PC-3 (cell line): ENCODE data around the gene PPRC1. TPM values are rescaled to one million over a fixed set of nuclear protein-coding genes. Genes with fewer than 3 reads are reported as not detected.

Experiments
- ATAC-seq: fragments of 200-7000 bp; cut with Tn5 transposase; 2 replicates; pipeline ENCODE4 v1.9.1; 2020; ENCODE audit warnings: mild to moderate bottlenecking, moderate library complexity
- Bru-seq: library from RNA; stranded (reverse); fragments of 400-500 nt; gene quantifications from one replicate; lab custom pipeline; 2021; lab: Mats Ljungman, UMichigan
- BruChase-seq, 2 experiments: library from RNA; stranded (reverse); fragments of 400-500 nt; gene quantifications; one replicate each; lab custom pipeline; 2021; lab: Mats Ljungman, UMichigan
- BruUV-seq: library from RNA; stranded (reverse); fragments of 400-500 nt; replicated peaks from 2 replicates; lab custom pipeline; 2021; lab: Mats Ljungman, UMichigan
- CTCF ChIA-PET: fragments of 300-600 bp; sonication (Branson Sonifier 250); formaldehyde crosslinking; loops from one replicate; lab custom pipeline; 2022; ENCODE audit warnings: antibody characterized with exemption; lab: Charles Lee
- POLR2A ChIA-PET: fragments of 300-600 bp; sonication (Branson Sonifier 250); formaldehyde crosslinking; loops from one replicate; lab custom pipeline; 2022; ENCODE audit warnings: antibody characterized with exemption; ENCODE audit not compliant: unreplicated experiment; lab: Charles Lee
- DNase-seq: peaks from one replicate; pipeline ENCODE4 v3.0.0-alpha.2; 2015
- H2AFZ ChIP-seq: fragments of 300-600 bp; sonication (generic); 2 replicates; pipeline ENCODE4 v1.6.0; 2016; ENCODE audit warnings: antibody characterized with exemption, low read length
- H3F3A ChIP-seq: fragments of 300-600 bp; sonication (generic); one replicate; pipeline ENCODE4 v1.6.0; 2017; ENCODE audit warnings: antibody characterized with exemption, low read length, control low read depth, mild to moderate bottlenecking; ENCODE audit not compliant: unreplicated experiment
- H3K27ac ChIP-seq: fragments of 300-600 bp; sonication (generic); 2 replicates; pipeline ENCODE4 v1.5.1; 2016; ENCODE audit warnings: mild to moderate bottlenecking, low read length
- H3K27me3 ChIP-seq: fragments of 300-600 bp; sonication (generic); 2 replicates; pipeline ENCODE4 v1.6.1; 2016; ENCODE audit warnings: low read length, mixed read lengths
- H3K36me3 ChIP-seq: fragments of 300-600 bp; sonication (generic); 2 replicates; pipeline ENCODE4 v1.6.1; 2016; ENCODE audit warnings: low read depth, mixed run types, low read length, mixed read lengths
- H3K4me1 ChIP-seq: fragments of 300-600 bp; sonication (generic); 2 replicates; pipeline ENCODE4 v1.5.1; 2016; ENCODE audit warnings: low read length; ENCODE audit not compliant: insufficient read depth
- H3K4me2 ChIP-seq: fragments of 300-600 bp; sonication (generic); 2 replicates; pipeline ENCODE4 v1.6.0; 2016; ENCODE audit warnings: low read length
- H3K4me3 ChIP-seq: fragments of 300-600 bp; sonication (generic); 2 replicates; pipeline ENCODE4 v1.5.1; 2016; ENCODE audit warnings: mild to moderate bottlenecking, low read length, mixed read lengths
- H3K79me2 ChIP-seq: fragments of 300-600 bp; sonication (generic); 2 replicates; pipeline ENCODE4 v1.6.1; 2017; ENCODE audit warnings: low read length, mixed read lengths
- H3K9ac ChIP-seq: fragments of 300-600 bp; sonication (generic); 2 replicates; pipeline ENCODE4 v1.6.0; 2016; ENCODE audit warnings: mild to moderate bottlenecking, low read length
- H3K9me2 ChIP-seq: fragments of 300-600 bp; sonication (generic); replicated peaks from 2 replicates; pipeline ENCODE4 v1.6.1; 2016; ENCODE audit warnings: mixed run types, low read length, mixed read lengths
- H3K9me3 ChIP-seq: fragments of 300-600 bp; sonication (generic); 2 replicates; pipeline ENCODE4 v1.6.1; 2016; ENCODE audit warnings: low read length, mixed read lengths
- H4K20me1 ChIP-seq: fragments of 300-600 bp; sonication (generic); 2 replicates; pipeline ENCODE4 v1.6.1; 2016; ENCODE audit warnings: low read length, mixed read lengths
- CTCF ChIP-seq: fragments of 300-600 bp; sonication (generic); conservative IDR thresholded peaks from 2 replicates; pipeline ENCODE4 v1.5.1; 2017; ENCODE audit warnings: antibody characterized with exemption, low read depth, mild to moderate bottlenecking, low read length
- EZH2 ChIP-seq: fragments of 300-600 bp; sonication (generic); IDR thresholded peaks from one replicate; pipeline ENCODE4 v1.6.1; 2017; ENCODE audit warnings: antibody characterized with exemption, mild to moderate bottlenecking, low read length; ENCODE audit not compliant: unreplicated experiment
- EZH2phosphoT487 ChIP-seq: fragments of 300-600 bp; sonication (generic); IDR thresholded peaks from 2 replicates; pipeline ENCODE4 v1.6.1; 2018; ENCODE audit warnings: mild to moderate bottlenecking, antibody characterized with exemption, low read length, borderline replicate concordance
- intact Hi-C: fragments of 100-400 bp; cut with micrococcal nuclease; formaldehyde crosslinking; loops from 2 replicates; pipeline ENCODE4 v1.9.0; 2023
- long read RNA-seq: library from polyadenylated mRNA; unstranded; transcript quantifications from one replicate; pipeline ENCODE4 v2.0.0, GENCODE V29; 2021; ENCODE audit not compliant: unreplicated experiment
- total RNA-seq: library from RNA; depleted of rRNA; stranded (reverse); fragments of >200 nt; gene quantifications from 2 replicates; pipeline ENCODE4 v1.2.3, GENCODE V29; 2014; rRNA removed

PPRC1 gene
- total RNA-seq (27.6 and 31.3 TPM in 2 replicates), Bru-seq, nascent RNA (percentile 82 among the genes with signal in this experiment), BruChase-seq, experiment 1, labeled RNA remaining after a 6-hour chase (percentile 89 among the genes with signal in this experiment), BruChase-seq, experiment 2, labeled RNA remaining after a 2-hour chase (percentile 93 among the genes with signal in this experiment)
- long read RNA-seq, full-length matches to known transcripts: 6 of 24 reads
- long read RNA-seq, partial matches to known transcripts: 17 of 24 reads
- long read RNA-seq, other reads (novel, unspliced or antisense): 1 of 24 reads

GRCh38 chr10:102132563-102133372, at the start of gene PPRC1:
Gene PPRC1, plus strand, starts transcription at chr10:102133040. Its CDS starts 29 bp downstream, at chr10:102133069.
- Histone ChIP-seq H3K27me3 (no peaks in the 10 kb centered on the region), H3K4me3 (peak within 1 kb of the TSS; percentile 89), H3K9me2 (no peaks in the 10 kb centered on the region), H4K20me1 (peaks cover 37% of the 10 kb centered on the region), H3K4me1 (peaks cover 21% of the 10 kb centered on the region), H3K79me2 (peaks cover 49% of the 10 kb centered on the region), H3K36me3 (peaks cover 12% of the 10 kb centered on the region), H3K9me3 (no peaks in the 10 kb centered on the region), H3F3A (no peaks in the 10 kb centered on the region), H3K4me2 (peak within 1 kb of the TSS; percentile 97), H3K27ac (peak within 1 kb of the TSS; percentile 90), H3K9ac (peak within 1 kb of the TSS; percentile 100), H2AFZ (peak within 1 kb of the TSS; percentile 88)
- CTCF ChIA-PET: no interaction called here
- POLR2A ChIA-PET: no interaction called here
- BruUV-seq: no TSS peak
- peak; percentile 94 for DNase-seq
- intact Hi-C loops: loop anchor here (1.0 to 2.0 kb wide), 2 partner anchors 14 to 20 kb away; partner anchors contain the start of gene NOLC1
- TF ChIP-seq EZH2phosphoT487 (no peak), CTCF (peak; percentile 86)
- peak; percentile 92 for ATAC-seq

GRCh38 chr10:102083541-102083940, 49.3 kb upstream of the PPRC1 start:
- Histone ChIP-seq H3K36me3 (no peaks in the 10 kb centered on the region), H3F3A (no peaks in the 10 kb centered on the region), H3K79me2 (no peaks in the 10 kb centered on the region), H3K4me1 (no peaks in the 10 kb centered on the region), H2AFZ (no peak overlapping the region), H3K4me2 (no peak overlapping the region), H3K9me2 (no peaks in the 10 kb centered on the region), H3K4me3 (no peak overlapping the region), H4K20me1 (no peaks in the 10 kb centered on the region), H3K27me3 (no peaks in the 10 kb centered on the region), H3K9ac (no peak overlapping the region), H3K27ac (no peak overlapping the region), H3K9me3 (no peaks in the 10 kb centered on the region)
- ATAC-seq (no peak), DNase-seq (no peak)
- BruUV-seq: no TSS peak
- CTCF ChIA-PET: interaction anchor here (0.7 kb wide), 1 partner anchor 481 kb away, joined by 8 read pairs; no protein-coding TSS in a partner anchor
- POLR2A ChIA-PET: no interaction called here
- intact Hi-C loops: no loop called here
- no peak for TF ChIP-seq CTCF
- TF ChIP-seq EZH2phosphoT487: no peak
- no peak for TF ChIP-seq EZH2
